Fibroblast of skin of right biceps (primary cell): Measurements from ENCODE around the gene MCF2L.
"Not testable (repeated sequence)": the region's sequence is repeated elsewhere in the genome, so short reads cannot be mapped to it uniquely, and the experiment has no call there.

Source experiments
- DNase-seq: peaks from one replicate; pipeline ENCODE4 v3.0.0-alpha.2; 2013

MCF2L gene

DNA sequence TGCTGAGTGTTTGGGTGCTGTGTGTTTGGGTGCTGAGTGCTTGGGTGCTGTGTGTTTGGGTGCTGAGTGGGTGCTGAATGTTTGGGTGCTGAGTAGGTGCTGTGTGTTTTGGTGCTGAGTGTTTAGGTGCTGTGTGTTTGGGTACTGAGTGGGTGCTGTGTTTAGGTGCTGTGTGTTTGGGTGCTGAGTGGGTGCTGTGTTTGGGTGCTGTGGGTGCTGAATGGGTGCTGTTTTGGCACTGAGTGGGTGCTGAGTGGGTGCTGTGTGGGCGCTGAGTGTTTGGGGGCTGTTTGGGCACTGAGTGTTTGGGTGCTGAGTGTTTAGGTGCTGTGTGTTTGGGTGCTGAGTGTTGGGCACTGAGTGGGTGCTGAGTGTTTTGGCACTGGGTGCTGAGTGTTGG lies 88.1 kb downstream of the MCF2L start:
- no peak for DNase-seq

- not testable (repeated sequence) for DNase-seq
These were observed 88.5 kb downstream of the MCF2L start for GRCh38 chr13:113057559-113057958.

- DNase-seq = no peak
These were observed 89.3 kb downstream of the MCF2L start for GRCh38 chr13:113058129-113058987.

GRCh38 chr13:113058988-113059850 lies 90.2 kb downstream of the MCF2L start:
- DNase-seq = no peak

DNA sequence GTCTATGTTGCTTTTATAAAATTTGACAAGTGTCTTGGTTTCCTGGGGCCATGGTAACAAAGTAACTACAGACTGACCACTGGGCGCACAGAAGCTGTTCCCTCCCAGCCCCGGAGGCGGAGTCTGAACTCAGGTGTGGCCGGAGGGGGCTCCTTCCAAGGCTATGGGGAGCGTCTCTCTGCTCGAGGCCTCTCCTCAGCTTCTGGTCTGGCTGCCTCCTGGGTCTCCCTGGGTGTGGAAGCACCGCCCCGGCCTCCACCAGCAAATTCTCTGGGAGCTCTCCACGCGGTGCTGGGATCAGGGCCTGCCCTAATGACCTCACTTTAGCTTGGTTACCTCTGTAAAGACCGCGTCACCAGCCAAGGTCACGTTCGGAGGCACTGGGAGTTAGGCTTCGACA lies 90.9 kb downstream of the MCF2L start:
- no peak for DNase-seq

- DNase-seq = no peak
These were observed 91.7 kb downstream of the MCF2L start for GRCh38 chr13:113060557-113061270.

DNA sequence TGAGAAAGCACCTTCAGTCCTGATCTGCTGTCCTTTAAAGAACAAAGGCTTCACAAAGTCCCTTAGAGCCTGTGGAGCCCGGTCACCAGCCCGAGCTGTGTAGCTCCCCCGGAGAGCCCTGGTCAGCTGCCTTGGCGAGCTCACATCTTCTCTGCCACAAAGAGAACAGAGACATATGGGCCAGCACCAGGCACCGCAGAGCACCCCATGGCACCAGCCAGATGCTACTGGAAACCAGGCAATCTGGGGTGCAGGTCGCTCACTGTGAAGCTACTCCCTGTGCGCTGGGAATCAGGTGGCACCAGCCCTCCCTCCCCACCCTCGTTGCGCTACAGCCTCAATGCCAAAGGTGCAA lies 92.2 kb downstream of the MCF2L start:
- no peak for DNase-seq

DNA sequence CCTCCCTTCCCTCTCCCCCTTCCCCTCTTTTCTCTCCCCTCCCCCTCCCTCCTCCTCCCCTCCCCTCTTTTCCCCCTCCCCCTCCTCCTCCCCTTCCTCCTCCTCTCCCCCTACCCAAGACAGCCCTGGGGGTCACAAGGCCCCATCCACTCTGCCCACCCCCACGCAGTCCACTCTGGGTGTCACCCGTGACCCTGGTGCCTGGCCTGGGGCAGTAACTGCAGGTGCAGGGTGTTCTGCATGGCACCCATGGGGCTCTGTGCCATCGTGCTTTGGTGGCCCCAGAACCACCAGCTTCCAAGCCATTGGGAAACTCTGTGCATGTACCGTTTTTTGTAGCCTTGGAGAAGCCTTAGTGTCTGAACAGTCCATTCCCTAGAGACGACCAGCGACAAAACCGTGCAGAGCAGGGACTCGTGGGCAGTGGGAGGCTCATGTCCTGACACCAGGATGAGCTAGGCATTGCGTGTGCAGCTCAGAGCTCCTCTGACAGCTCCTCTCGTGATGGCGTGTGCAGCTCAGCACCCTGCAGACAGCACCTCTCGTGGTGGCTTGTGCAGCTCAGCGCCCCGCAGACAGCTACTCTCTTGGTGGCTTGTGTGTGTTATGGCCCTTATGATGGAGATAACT lies 92.9 kb downstream of the MCF2L start:
- no peak for DNase-seq

- DNase-seq = no peak
These were observed 93.7 kb downstream of the MCF2L start for GRCh38 chr13:113062691-113063090.

GRCh38 chr13:113063091-113063491 lies 94.1 kb downstream of the MCF2L start:
- no peak for DNase-seq

DNA sequence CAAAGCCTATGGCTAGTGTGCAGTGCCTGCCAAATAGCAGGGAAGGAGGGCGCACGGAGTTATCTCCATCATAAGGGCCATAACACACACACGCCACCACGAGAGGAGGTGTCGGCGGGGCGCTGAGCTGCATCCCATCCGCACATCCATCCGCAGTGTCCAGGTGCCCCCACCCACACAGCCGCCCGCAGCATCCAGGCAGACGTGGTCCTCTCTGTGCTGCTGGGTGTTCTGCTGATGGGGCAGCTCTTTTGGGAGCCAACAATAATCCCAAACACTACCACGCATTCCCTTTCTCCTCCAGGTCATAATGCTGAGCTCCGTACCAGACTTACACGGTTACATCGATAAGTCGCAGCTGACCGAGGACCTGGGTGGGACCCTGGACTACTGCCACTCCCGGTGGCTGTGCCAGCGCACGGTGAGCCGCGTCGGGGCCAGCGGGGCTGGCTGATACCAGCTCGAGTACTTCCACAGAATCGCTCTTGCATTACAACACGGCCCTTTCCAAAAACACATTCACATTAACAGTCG lies 95.1 kb downstream of the MCF2L start:
- DNase-seq = no peak

DNA sequence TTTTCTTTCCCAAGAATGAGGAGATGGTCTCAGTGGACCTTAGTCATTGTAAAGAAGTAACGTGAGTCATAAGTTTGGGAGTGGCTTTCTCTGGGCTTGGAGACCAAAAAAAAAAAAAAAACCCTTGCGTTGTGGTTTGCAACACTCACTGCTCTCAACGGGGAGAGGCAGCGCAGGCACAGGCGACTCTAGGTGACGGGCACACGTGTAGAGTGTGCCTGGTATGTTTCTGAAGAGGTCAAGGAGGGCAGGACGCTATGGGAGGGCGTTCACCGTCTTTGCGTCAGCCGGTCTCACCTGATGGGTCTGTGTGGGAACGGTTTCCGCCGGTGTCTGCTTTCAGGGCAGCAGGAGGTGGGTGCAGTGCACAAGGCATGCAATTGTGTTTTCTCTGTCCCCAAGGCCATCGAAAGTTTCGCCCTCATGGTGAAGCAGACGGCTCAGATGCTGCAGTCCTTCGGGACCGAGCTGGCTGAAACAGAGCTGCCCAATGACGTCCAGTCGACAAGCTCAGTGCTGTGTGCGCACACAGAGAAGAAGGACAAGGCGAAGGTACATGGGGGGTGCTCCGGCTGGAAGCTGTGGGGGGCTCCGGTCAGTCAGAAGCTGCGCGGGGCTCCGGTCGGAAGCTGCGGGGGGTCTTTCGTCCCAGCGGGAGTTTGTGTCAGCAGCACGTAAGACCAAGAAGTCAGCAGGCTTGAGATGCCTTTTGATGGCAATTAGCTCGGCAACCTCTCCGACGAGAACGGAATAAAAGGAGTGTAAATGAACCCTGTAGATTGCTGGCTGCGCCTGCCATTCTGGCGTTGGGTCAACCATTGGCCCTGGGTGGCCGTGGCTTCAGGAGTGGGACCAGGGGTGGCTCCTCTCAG lies 95.8 kb downstream of the MCF2L start:
- DNase-seq = peak; percentile 82

DNA sequence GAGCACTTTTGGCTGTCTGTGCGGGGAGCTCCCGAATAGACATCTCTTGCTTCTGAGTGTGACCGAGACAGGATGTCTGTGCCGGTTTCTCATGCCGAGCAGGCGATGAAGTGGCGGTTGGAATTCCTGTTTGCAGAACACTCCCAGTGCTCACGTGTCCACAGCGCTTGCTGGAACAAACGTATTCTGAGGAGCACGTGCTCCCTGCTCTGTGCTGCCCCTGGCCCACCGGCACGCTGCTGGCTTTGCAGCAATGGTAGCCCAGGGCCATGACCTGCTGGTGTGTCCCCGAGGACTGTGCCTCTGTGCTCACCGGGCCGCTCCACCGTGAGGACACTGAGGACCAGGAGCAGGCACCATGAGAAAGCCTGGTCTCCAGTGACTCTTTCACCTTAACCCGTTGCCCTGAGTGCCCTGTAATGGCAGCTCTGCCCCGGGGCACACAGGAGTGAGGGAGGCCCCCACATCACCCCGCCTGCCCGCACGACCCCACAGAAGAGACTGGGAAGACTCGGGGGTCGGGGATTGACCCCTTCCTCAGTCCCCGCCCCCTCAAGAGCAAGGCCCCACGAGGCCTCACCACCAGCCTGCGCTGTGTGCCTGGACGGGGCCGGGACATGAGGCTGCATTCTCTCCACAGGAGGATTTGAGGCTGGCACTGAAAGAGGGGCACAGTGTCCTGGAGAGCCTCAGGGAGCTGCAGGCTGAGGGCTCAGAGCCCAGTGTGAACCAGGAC lies 96.6 kb downstream of the MCF2L start:
- peak; percentile 17 for DNase-seq

GRCh38 chr13:113066142-113066455 lies 97.1 kb downstream of the MCF2L start:
- no peak for DNase-seq

GRCh38 chr13:113066746-113067145 lies 97.7 kb downstream of the MCF2L start:
- no peak for DNase-seq

DNA sequence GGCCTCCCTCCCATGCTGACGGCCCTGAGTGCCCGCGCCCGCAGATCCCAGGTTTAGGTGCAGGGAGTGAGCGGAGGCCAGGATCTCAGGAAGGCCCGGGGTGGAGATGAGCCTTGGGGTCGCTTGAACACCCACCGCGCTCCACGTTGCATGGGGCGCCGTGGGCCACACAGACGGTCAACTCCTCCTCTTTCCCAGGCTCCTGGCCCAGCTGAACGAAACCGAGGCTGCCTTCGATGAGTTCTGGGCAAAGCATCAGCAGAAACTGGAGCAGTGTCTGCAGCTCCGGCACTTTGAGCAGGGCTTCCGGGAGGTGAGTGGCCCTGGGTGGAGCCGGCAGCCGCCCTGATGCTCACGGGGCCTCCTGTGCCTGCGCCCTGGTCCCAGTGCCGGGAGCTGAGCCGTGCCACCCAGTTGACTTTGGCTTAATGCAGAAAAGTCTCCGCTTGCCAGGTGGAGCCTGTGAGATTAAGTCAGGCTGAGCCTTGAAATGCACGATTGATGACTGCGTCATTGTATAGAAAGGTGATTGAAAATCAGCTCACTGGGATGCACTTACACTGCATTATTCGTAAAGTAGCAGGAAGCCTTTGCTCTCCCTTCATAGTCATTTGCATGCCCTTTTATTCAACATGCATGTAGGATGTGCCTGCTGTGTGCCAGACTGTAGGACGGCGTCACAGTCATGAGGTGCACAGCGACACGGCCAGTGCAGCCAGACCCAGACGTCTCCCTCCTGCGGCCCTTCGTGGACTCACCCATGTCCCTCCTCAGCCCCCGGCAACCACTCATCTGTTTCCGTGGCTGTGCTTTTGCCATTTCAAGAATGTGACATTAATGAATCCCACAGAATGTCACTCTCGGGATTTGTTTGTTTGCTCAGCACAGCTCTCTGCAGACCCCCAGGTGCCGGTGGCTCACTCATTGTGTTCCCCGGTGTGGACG lies 101.1 kb downstream of the MCF2L start:
- DNase-seq = no peak

DNA sequence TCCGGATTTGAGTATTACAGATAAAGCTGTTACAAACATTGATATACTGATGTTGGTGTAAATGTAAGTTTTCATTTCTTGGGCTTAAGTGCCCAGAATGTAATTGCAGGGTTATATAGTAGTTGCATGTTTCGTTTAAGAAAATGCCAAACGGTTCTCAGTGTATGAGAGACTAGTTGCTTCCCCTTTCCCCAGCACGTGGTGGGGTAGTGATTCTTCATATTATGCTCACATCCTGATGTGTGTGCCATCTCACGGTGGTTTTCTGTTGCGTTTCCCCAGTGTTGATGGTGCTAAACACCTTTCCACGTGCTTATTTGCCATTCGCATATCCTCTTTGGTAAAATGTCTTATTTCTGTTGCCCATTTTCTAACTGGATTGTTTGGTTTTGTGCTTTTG lies 101.8 kb downstream of the MCF2L start:
- DNase-seq = no peak

DNA sequence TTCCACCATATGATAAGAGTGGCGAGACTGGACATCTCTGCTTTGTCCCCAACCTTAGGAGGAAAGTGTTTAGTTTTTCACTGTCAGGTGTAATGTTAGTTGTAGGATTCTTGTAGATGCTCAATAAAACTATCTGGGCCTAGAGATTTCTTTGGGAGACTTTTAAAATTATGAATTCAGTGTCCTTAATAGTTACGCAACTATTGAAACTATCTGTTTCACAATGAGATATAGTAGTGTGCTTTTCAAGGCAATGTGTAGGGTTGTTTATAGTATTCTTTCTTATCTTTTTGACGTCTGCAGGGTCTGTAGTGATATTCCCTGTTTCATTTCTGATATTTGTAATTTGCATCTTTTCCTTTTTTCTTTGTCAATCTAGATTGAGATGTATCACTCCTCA lies 103.4 kb downstream of the MCF2L start:
- DNase-seq = no peak

DNA sequence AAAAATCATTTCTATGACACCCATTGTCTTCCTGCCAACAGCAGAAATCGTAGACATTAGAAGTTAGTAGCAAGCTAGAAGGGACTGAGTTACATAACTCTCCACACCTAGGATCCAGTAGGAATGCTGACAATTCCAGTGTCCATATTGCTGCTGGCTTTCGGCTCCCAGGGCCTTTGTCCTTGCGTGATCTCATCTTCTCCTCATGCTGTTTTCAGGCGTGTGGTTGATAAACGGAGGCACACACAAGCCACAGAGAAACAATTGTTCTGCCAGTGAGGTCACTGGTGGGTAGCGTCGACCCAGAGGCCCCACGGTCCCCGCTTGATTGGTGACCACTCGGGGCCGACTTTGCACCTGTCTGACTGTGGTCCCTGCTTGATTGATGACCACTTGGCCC lies 104.9 kb downstream of the MCF2L start:
- DNase-seq = no peak

DNA sequence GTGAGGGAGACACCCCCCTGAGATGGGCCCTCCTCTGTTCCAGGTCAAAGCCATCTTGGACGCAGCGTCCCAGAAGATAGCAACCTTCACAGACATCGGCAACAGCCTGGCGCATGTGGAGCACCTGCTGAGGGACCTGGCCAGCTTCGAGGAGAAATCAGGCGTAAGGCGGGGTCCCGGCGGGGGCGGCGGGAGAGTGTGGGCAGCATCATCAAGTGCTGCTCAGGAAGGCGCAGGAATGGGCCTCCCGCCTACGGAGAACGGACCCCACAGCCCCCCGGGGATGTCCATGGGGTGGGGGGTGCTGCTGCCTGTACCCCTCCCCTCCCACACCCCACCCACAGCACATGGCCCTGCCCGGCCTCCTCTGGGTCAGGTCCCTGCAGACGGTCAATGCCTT lies 105.4 kb downstream of the MCF2L start:
- DNase-seq = no peak
